ENCODE results near the gene DNAH10.

Gene DNAH10

GRCh38 chr12:123936471-123936870, 174.4 kb downstream of the DNAH10 start:
- Histone ChIP-seq H3K27ac (ENCODE audit: low read depth, low read length, poor library complexity, severe bottlenecking) (no peak overlapping the region), H3K9ac (ENCODE audit: low read length) (no peak overlapping the region), H3K4me3 (ENCODE audit: low read depth, low read length, poor library complexity, severe bottlenecking) (no peak overlapping the region), H2AFZ (ENCODE audit: low read length) (no peak overlapping the region), H3K9me2 (ENCODE audit: low read depth, low read length) (no peaks in the 10 kb centered on the region), H3K4me2 (ENCODE audit: low read length) (no peak overlapping the region), H3K9me3 (ENCODE audit: low read length) (no peaks in the 10 kb centered on the region), H3F3A (ENCODE audit: insufficient read depth, low read length) (no peaks in the 10 kb centered on the region), H3K79me2 (ENCODE audit: insufficient read depth, low read length) (no peaks in the 10 kb centered on the region), H3K4me1 (ENCODE audit: insufficient read depth, low read length, severe bottlenecking) (no peaks in the 10 kb centered on the region), H3K36me3 (ENCODE audit: insufficient read depth, low read length) (no peaks in the 10 kb centered on the region), H3K27me3 (ENCODE audit: insufficient read depth, low read length) (0 out of 2 replicates have a peak, but pooled peaks cover 5% of the 10 kb centered on the region), H4K20me1 (ENCODE audit: insufficient read depth, low read length) (no peaks in the 10 kb centered on the region)
- TF ChIP-seq CTCF (IDR thresholded peaks at IDR 0.05; ENCODE audit: low read length) (no peak), EZH2 (IDR thresholded peaks at IDR 0.05; ENCODE audit: borderline replicate concordance, low read length) (no peak)

DNA sequence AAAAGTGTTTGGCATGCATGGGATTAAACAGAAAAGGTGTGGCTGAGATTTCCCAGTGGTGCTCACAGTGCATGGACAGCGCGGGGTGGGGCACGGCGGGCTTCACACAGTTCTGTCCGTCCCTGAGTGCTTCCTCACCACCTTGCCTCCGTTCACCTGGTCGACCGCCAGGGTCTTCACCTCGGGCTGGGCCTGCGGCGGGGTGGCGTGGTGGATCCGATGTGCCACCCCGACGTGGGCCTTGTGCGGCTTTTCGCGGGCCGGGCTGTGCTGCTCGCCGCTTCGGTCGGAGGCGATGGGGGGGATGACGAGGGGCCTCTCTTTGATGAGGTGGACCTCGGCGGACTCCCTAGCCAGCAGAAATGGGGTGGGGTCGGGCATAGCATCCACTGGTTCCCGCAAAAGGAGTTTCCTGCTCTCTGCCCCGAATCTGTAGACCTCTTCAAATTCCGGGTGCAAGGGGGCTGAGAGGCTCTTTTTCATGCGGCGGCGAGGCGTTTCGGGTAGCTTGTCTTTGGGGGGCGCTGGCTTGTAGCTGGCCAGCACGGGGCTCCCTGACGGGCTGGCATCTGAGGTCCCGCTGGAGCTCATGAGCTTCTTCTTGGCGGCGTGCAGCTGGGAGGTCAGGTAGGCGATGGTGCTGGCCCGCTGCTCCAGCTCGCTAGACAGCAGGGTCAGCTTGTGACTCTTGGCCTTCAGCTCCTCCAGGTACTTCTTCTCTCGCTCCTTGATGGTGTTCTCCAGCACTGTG, 175.0 kb downstream of the DNAH10 start:
- no peak overlapping the region for H3K9ac ChIP-seq (ENCODE audit: low read length)
- H2AFZ ChIP-seq (ENCODE audit: low read length) = no peak overlapping the region
- H4K20me1 ChIP-seq (ENCODE audit: insufficient read depth, low read length) = no peaks in the 10 kb centered on the region
- no peaks in the 10 kb centered on the region for H3K9me2 ChIP-seq (ENCODE audit: low read depth, low read length)
- H3K27ac ChIP-seq (ENCODE audit: low read depth, low read length, poor library complexity, severe bottlenecking) = no peak overlapping the region
- H3K36me3 ChIP-seq (ENCODE audit: insufficient read depth, low read length) = no peaks in the 10 kb centered on the region
- H3K9me3 ChIP-seq (ENCODE audit: low read length) = no peaks in the 10 kb centered on the region
- no peaks in the 10 kb centered on the region for H3K79me2 ChIP-seq (ENCODE audit: insufficient read depth, low read length)
- no peak for TF ChIP-seq CTCF (IDR thresholded peaks at IDR 0.05; ENCODE audit: low read length)
- TF ChIP-seq EZH2 (IDR thresholded peaks at IDR 0.05; ENCODE audit: borderline replicate concordance, low read length) = no peak
- H3K27me3 ChIP-seq (ENCODE audit: insufficient read depth, low read length) = 0 out of 2 replicates have a peak, but pooled peaks cover 5% of the 10 kb centered on the region
- H3K4me2 ChIP-seq (ENCODE audit: low read length) = no peak overlapping the region
- H3K4me3 ChIP-seq (ENCODE audit: low read depth, low read length, poor library complexity, severe bottlenecking) = no peak overlapping the region
- H3F3A ChIP-seq (ENCODE audit: insufficient read depth, low read length) = no peaks in the 10 kb centered on the region
- no peaks in the 10 kb centered on the region for H3K4me1 ChIP-seq (ENCODE audit: insufficient read depth, low read length, severe bottlenecking)

DNA sequence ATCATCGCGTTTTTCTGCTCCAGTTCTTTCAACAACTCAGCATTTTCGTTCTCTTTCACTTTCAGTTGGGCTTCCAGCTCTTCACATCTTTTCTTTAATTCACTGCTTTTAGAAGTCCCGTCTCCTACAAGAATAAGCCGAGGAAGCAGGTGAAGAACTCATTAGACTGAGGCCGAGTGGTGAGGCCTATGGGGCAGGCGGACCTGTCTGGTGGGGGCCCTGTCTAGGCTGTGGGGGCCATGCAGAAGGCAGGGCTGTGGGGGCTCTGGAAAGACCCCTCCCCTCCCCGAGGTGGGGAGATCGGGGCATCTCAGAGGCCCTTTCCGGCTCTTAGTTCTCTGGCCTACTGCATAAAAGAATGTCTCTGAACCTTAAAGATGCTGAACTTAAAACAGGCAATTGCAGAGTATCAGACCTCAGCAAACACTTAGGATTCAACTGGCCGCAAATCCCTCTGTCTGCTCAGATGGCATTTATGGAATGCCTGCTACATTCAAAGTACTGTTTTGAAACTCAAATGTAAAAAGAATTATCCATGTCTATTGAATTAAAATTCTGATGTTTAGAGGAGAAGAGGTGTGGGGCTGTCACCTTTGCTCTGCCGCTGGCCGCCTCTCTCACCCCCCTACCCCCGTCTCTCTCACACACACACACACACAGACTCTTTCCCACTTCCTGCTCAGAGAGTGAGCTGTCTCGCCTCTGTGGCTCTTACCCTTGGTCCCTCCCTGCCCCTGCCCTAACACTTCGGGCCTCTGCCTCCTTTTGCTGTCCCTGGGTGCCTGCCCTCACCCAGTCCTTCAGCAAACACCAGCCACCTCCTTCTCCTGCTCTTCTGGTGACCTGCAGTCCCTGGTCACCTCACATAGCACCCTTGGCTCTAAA, 175.8 kb downstream of the DNAH10 start:
- Histone ChIP-seq H3K9ac (ENCODE audit: low read length) (no peak overlapping the region), H3K9me2 (ENCODE audit: low read depth, low read length) (no peaks in the 10 kb centered on the region), H3F3A (ENCODE audit: insufficient read depth, low read length) (no peaks in the 10 kb centered on the region), H3K27ac (ENCODE audit: low read depth, low read length, poor library complexity, severe bottlenecking) (no peak overlapping the region), H3K4me3 (ENCODE audit: low read depth, low read length, poor library complexity, severe bottlenecking) (no peak overlapping the region), H3K36me3 (ENCODE audit: insufficient read depth, low read length) (no peaks in the 10 kb centered on the region), H2AFZ (ENCODE audit: low read length) (no peak overlapping the region), H3K79me2 (ENCODE audit: insufficient read depth, low read length) (no peaks in the 10 kb centered on the region), H3K4me2 (ENCODE audit: low read length) (no peak overlapping the region), H3K27me3 (ENCODE audit: insufficient read depth, low read length) (0 out of 2 replicates have a peak, but pooled peaks cover 5% of the 10 kb centered on the region), H4K20me1 (ENCODE audit: insufficient read depth, low read length) (no peaks in the 10 kb centered on the region), H3K4me1 (ENCODE audit: insufficient read depth, low read length, severe bottlenecking) (no peaks in the 10 kb centered on the region), H3K9me3 (ENCODE audit: low read length) (no peaks in the 10 kb centered on the region)
- TF ChIP-seq EZH2 (IDR thresholded peaks at IDR 0.05; ENCODE audit: borderline replicate concordance, low read length) = no peak
- no peak for TF ChIP-seq CTCF (IDR thresholded peaks at IDR 0.05; ENCODE audit: low read length)
